NCI-H1694 treated with DMSO at 0.1 percent for 48 hours (cell line): ENCODE results near the gene TENT4A.

Experiments
- DNase-seq: peaks from one replicate; lab custom pipeline; 2025; lab: John Stamatoyannopoulos, UW

TENT4A gene

DNA sequence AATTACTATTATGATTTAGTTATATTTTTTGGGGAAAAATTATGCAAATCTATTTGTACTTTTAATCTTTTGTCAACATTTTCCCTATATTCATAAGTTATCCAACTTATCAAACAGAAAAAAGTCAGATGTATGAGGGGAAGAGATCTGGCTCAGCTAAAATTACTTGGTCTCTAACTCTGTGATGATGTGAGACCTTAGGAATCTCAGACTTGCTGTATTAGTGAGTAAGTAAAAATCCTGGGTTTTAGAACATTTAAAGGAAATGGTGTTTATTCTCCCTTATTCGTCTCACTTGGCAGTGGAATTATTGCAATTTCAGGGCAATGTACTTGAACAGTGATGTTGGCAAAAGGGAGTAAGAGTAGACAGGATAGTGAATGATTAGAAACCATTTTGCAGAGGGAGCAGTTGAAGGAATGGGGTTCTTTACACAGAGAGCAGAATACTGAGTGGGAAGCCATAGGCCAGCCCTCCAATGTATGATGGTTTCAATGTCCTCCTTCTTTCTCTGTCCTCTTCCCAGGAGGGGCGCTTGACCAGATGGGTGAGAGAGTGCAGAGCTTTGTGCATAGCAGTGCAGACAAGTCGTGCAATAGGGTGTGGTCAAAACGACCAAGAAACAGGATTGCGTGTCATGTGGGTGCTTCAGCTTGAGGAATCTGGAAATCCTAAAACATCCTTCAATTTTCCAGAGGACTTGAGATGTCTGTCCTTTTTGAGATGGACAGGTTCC lies 91.7 kb downstream of the TENT4A start:
- no peak for DNase-seq

DNA sequence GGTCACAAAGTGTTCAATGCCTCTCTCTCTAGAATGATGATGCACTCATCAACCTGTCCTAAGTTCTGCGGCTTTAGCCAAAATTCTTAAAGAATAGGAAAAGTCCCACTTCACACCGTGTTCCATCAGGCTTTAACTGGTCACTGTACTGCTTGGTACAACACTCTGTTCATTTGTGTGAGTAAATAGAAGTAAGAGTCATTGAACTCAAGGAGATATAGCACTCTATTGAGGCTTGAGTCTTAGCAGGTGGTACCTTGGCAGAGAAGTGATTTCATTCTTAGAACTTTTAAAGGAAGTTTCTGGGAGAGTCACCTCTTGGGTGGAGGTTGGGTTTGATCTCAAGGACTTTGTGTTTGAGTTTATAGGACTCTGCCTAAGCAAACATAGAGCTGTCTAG lies 92.6 kb downstream of the TENT4A start:
- DNase-seq = no peak
